Chondrocyte (in vitro differentiated cells): Measurements from ENCODE around the gene NTRK2. TPM values are rescaled to one million over a fixed set of nuclear protein-coding genes. Genes with fewer than 3 reads are reported as not detected.

ENCODE experiments used
- DNase-seq: peaks from one replicate; pipeline ENCODE4 v3.0.0; 2021; ENCODE audit warnings: mixed read lengths, low spot score
- H3K27ac Mint-ChIP-seq: one replicate; pipeline ENCODE4 v1.8.0; 2021; ENCODE audit warnings: mild to moderate bottlenecking, moderate library complexity, mixed read lengths; ENCODE audit not compliant: unreplicated experiment
- H3K27me3 Mint-ChIP-seq: 2 replicates; pipeline ENCODE4 v1.8.0; 2021; ENCODE audit warnings: low read depth, mixed read lengths
- H3K36me3 Mint-ChIP-seq: 2 replicates; pipeline ENCODE4 v1.8.0; 2021; ENCODE audit warnings: low read depth, mixed read lengths
- H3K4me1 Mint-ChIP-seq: 2 replicates; pipeline ENCODE4 v1.8.0; 2021; ENCODE audit warnings: low read depth, mild to moderate bottlenecking, mixed read lengths
- H3K4me3 Mint-ChIP-seq: one replicate; pipeline ENCODE4 v1.8.0; 2021; ENCODE audit warnings: mild to moderate bottlenecking, moderate library complexity, mixed read lengths; ENCODE audit not compliant: unreplicated experiment
- H3K9me3 Mint-ChIP-seq: 2 replicates; pipeline ENCODE4 v1.8.0; 2021; ENCODE audit warnings: low read depth, mixed read lengths
- total RNA-seq: library from RNA; stranded (reverse); gene quantifications from 3 replicates; pipeline ENCODE4 v1.2.1, GENCODE V29; 2021
- TF ChIP-seq, protein P1 (sequence below): fragments of 200-600 bp; sonication (generic); IDR thresholded peaks from 2 replicates; pipeline ENCODE4 v1.5.0; 2021; ENCODE audit warnings: antibody characterized with exemption, mild to moderate bottlenecking, moderate library complexity

Gene NTRK2
- total RNA-seq, 1 donor from 2014 or later: 40.0 TPM

DNA sequence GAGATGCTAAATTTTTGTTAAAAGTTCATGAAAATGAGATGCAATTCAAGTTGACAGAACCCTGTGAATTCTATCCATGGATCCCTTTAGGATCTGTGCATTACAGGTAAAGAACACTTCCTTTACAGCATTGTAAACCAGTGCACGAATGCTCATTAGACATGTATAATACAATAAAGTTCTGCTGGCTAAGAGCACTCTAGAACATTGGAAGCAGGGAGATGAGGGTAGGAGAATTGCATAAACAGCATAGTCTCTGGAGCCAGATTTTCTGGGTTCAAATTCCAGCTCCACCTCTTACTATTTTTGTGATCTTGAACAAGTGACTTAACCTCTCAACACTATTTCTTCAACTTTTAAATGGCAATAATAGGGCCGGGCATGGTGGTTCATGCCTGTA is 300.2 kb downstream of the NTRK2 start:
- no peaks in the 10 kb centered on the region for H3K36me3 Mint-ChIP-seq
- H3K9me3 Mint-ChIP-seq: no peaks in the 10 kb centered on the region
- peaks cover 24% of the 10 kb centered on the region for H3K4me1 Mint-ChIP-seq
- TF ChIP-seq, protein P1, sequence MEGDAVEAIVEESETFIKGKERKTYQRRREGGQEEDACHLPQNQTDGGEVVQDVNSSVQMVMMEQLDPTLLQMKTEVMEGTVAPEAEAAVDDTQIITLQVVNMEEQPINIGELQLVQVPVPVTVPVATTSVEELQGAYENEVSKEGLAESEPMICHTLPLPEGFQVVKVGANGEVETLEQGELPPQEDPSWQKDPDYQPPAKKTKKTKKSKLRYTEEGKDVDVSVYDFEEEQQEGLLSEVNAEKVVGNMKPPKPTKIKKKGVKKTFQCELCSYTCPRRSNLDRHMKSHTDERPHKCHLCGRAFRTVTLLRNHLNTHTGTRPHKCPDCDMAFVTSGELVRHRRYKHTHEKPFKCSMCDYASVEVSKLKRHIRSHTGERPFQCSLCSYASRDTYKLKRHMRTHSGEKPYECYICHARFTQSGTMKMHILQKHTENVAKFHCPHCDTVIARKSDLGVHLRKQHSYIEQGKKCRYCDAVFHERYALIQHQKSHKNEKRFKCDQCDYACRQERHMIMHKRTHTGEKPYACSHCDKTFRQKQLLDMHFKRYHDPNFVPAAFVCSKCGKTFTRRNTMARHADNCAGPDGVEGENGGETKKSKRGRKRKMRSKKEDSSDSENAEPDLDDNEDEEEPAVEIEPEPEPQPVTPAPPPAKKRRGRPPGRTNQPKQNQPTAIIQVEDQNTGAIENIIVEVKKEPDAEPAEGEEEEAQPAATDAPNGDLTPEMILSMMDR: no peak
- peaks cover 2% of the 10 kb centered on the region for H3K27me3 Mint-ChIP-seq
- DNase-seq: no peak
- no peak overlapping the region for H3K27ac Mint-ChIP-seq
- no peak overlapping the region for H3K4me3 Mint-ChIP-seq

DNA sequence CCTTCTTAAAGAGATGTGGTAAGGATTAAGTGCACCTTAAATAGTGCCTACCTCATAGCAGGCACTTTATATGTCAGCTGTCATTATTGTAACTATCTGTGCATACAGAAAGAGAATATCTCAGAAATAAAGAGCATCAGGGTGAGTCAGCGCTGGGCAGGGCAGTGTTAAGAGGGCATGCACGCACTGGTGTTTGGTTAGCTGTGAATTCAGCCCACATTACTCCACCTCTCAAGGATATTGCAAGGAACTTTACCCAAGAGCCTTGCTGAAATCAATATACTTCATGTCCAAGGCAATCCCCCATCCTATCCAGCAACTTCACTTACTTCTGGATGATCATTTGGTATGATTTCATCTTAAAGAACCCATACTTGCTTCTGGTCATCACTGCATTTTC is 300.9 kb downstream of the NTRK2 start:
- H3K27me3 Mint-ChIP-seq: peaks cover 2% of the 10 kb centered on the region

DNA sequence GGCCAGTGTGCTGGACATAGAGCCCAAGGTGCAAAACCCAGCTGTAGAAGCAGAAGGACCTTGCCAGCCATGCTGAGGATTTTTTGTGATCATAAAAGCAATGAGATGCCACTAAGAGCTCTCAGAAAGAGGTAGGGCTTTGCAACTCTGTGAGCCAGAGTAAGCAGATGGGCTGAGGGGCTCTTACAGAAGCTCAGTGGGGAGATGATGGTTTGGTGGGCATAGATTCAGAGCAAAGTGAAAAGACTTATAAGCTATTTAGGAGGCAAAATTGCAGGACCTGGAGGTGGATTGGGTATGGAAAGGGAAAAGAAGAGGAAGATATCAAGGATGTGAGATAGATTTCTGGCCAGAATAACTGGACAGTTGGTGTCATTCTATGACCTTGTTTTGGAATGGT is 302.0 kb downstream of the NTRK2 start:
- TF ChIP-seq, protein P1: no peak

More for the DNA sequence above, 300.9 kb downstream of the NTRK2 start:
- no peak overlapping the region for H3K4me3 Mint-ChIP-seq
- peaks cover 31% of the 10 kb centered on the region for H3K4me1 Mint-ChIP-seq
- H3K27ac Mint-ChIP-seq: no peak overlapping the region
- no peaks in the 10 kb centered on the region for H3K9me3 Mint-ChIP-seq
- TF ChIP-seq, protein P1: no peak
- DNase-seq: no peak
- H3K36me3 Mint-ChIP-seq: no peaks in the 10 kb centered on the region

DNA sequence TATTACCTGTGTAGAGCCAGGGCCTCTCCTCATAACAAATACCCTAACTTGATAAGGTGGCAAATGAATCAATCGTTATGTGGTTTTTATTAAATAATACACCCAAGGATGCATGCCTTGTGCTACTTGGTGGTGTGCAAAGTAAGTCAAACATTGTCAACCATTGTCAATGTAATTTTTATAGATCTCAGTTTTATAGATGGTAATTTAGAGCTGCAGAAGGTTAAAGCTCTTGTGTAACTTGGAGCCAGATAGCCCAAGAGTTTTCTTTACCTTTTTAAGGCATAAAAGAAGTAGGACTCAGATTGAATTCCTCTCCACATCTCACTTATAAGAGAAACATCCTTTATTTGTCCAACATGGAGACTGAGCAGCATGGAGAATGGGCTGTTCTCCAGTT is 304.7 kb downstream of the NTRK2 start:
- no peak for DNase-seq
- no peak overlapping the region for H3K27ac Mint-ChIP-seq
- H3K36me3 Mint-ChIP-seq: no peaks in the 10 kb centered on the region
- no peak overlapping the region for H3K4me3 Mint-ChIP-seq
- no peaks in the 10 kb centered on the region for H3K27me3 Mint-ChIP-seq
- H3K9me3 Mint-ChIP-seq: peaks cover 8% of the 10 kb centered on the region
- peaks cover 51% of the 10 kb centered on the region for H3K4me1 Mint-ChIP-seq
- TF ChIP-seq, protein P1: no peak

More for the DNA sequence above, 302.0 kb downstream of the NTRK2 start:
- Mint-ChIP-seq H3K4me3 (no peak overlapping the region), H3K27me3 (no peaks in the 10 kb centered on the region), H3K36me3 (no peaks in the 10 kb centered on the region), H3K4me1 (peaks cover 42% of the 10 kb centered on the region), H3K9me3 (no peaks in the 10 kb centered on the region), H3K27ac (no peak overlapping the region)
- no peak for DNase-seq

DNA sequence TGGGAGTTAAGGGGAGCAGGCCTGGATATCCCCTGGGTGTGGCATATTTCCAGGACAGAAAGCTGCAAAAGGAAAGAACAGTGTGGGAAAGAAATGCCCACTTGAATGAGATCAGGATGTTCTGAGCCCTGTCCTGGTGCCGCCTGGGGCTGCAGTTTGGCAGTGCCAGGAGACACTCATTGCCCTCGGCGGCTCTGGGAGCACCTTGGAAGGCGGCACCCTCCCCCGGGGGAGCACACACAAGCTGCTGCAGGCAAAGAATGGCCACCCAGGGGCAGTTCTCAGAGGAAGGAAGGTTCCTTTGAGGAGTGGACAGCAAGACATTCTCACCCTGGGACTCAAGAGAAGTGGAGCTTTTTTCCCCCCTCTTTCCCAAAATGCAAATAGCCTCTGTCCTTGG is 305.3 kb downstream of the NTRK2 start:
- no peaks in the 10 kb centered on the region for H3K27me3 Mint-ChIP-seq
- H3K9me3 Mint-ChIP-seq: peaks cover 8% of the 10 kb centered on the region
- no peak for DNase-seq
- no peak overlapping the region for H3K27ac Mint-ChIP-seq
- H3K4me3 Mint-ChIP-seq: no peak overlapping the region
- no peaks in the 10 kb centered on the region for H3K36me3 Mint-ChIP-seq
- TF ChIP-seq, protein P1: no peak
- peaks cover 46% of the 10 kb centered on the region for H3K4me1 Mint-ChIP-seq
